Measurements from ENCODE around the gene RCSD1. TPM values are rescaled to one million over a fixed set of nuclear protein-coding genes. Genes with fewer than 3 reads are reported as not detected.

RCSD1 gene
- total RNA-seq, 4 donors from 2014 or later: 16.8 to 19.0 (median 18.5) TPM

DNA sequence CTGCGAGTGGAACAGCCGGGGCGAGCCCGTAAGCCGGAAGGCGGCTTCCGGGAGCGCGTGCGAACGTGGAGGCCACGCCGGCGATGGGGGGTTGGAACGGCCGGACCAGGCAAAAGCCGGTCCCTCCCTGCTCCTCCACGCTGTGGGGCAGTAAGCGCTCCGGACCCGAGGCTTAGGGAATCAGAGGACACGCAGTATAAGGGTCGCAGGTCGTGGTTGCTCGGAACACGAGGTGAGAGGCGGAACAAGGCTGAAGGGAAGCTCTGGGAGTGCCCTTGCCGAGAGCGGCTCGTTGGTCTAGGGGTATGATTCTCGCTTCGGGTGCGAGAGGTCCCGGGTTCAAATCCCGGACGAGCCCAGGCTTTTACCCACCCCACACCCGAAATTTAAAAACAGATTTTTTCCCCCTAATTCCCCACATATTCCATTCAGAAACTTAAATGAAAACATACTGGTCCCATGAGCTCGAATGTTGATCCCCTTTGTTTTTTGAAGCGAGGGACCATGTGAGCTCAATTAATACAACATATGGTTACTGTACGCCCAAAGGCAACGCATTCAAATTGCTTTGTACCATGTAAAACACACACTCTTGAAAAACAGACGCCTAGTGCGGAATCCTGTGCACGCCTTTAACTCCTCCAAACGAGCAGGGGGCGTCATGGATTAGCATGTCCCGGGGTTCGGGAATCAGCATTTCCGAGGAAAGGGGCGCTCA lies 84.6 kb downstream of the RCSD1 start:
- DNase-seq (ENCODE audit: extremely low spot score): peak; percentile 99
- no peaks in the 10 kb centered on the region for H3K36me3 ChIP-seq
- H3K4me3 ChIP-seq: peak overlapping the region; percentile 61 to 81 (median 71)
- no peaks in the 10 kb centered on the region for H3K27me3 ChIP-seq
- intact Hi-C loops (cut with DNase I): loop anchor here (2.0 kb wide), 1 partner anchor 222 kb away; the partner anchor contains the start of genes DCAF6 and MPC2
- H3K27ac ChIP-seq (replicated peaks in 1 of 4): peak overlapping the region; percentile 87 to 94 (median 90)
- peaks cover 7 to 25% (median 20%) of the 10 kb centered on the region in 4 donors for H3K4me1 ChIP-seq
- 2% methylated on average over 22 of the region's 50 CpGs for WGBS
- no peaks in the 10 kb centered on the region for H3K9me3 ChIP-seq
- peak in 1 of 3 experiments; percentile 7 for TF ChIP-seq CTCF (IDR thresholded peaks at IDR 0.05)
- peak; percentile 5 for TF ChIP-seq POLR2A (IDR thresholded peaks at IDR 0.05; ENCODE audit: low read depth)
- TF ChIP-seq POLR2AphosphoS5 (IDR thresholded peaks at IDR 0.05): peak; percentile 63 to 77
- TF ChIP-seq EP300 (IDR thresholded peaks at IDR 0.05): no peak

- WGBS: under 1% methylated on average over 26 of the region's 26 CpGs
- Histone ChIP-seq H3K27me3 (no peaks in the 10 kb centered on the region), H3K36me3 (no peaks in the 10 kb centered on the region), H3K27ac (replicated peaks in 1 of 4) (peak overlapping the region; percentile 87 to 94 (median 90)), H3K4me1 (peaks cover 7 to 25% (median 20%) of the 10 kb centered on the region in 4 donors), H3K4me3 (peak overlapping the region; percentile 61 to 81 (median 71)), H3K9me3 (no peaks in the 10 kb centered on the region)
- TF ChIP-seq EP300 (IDR thresholded peaks at IDR 0.05) (no peak), CTCF (IDR thresholded peaks at IDR 0.05) (peak; percentile 80 to 86 (median 86)), POLR2AphosphoS5 (IDR thresholded peaks at IDR 0.05) (peak; percentile 52 to 83), POLR2A (IDR thresholded peaks at IDR 0.05; ENCODE audit: low read depth) (no peak)
- intact Hi-C loops (cut with DNase I): loop anchor here (2.0 kb wide), 1 partner anchor 221 kb away; the partner anchor contains the start of genes DCAF6 and MPC2
- peak; percentile 96 for DNase-seq (ENCODE audit: extremely low spot score)
These were observed 85.3 kb downstream of the RCSD1 start for GRCh38 chr1:167715157-167715999.

- no peaks in the 10 kb centered on the region for H3K9me3 ChIP-seq
- under 1% methylated on average over 4 of the region's 4 CpGs for WGBS
- TF ChIP-seq EP300 (IDR thresholded peaks at IDR 0.05): no peak
- no peak for TF ChIP-seq POLR2AphosphoS5 (IDR thresholded peaks at IDR 0.05)
- TF ChIP-seq POLR2A (IDR thresholded peaks at IDR 0.05; ENCODE audit: low read depth): no peak
- no peak for TF ChIP-seq CTCF (IDR thresholded peaks at IDR 0.05)
- no peaks in the 10 kb centered on the region for H3K36me3 ChIP-seq
- no peak for DNase-seq (ENCODE audit: extremely low spot score)
- peak overlapping the region; percentile 87 to 94 (median 90) for H3K27ac ChIP-seq (replicated peaks in 1 of 4)
- intact Hi-C loops (cut with DNase I): loop anchor here (2.0 kb wide), 1 partner anchor 221 kb away; the partner anchor contains the start of genes DCAF6 and MPC2
- H3K4me3 ChIP-seq: peak overlapping the region; percentile 61 to 81 (median 71)
- H3K4me1 ChIP-seq: peaks cover 10 to 28% (median 24%) of the 10 kb centered on the region in 4 donors
- H3K27me3 ChIP-seq: no peaks in the 10 kb centered on the region
These were observed 85.9 kb downstream of the RCSD1 start for GRCh38 chr1:167716000-167716271.

- Histone ChIP-seq H3K9me3 (no peaks in the 10 kb centered on the region), H3K4me1 (peaks cover 11 to 34% (median 29%) of the 10 kb centered on the region in 4 donors), H3K36me3 (no peaks in the 10 kb centered on the region), H3K4me3 (no peak overlapping the region), H3K27me3 (no peaks in the 10 kb centered on the region), H3K27ac (replicated peaks in 1 of 4) (no peak overlapping the region)
- intact Hi-C loops (cut with DNase I): no loop called here
- 84% methylated on average over 3 of the region's 3 CpGs for WGBS
- DNase-seq (ENCODE audit: extremely low spot score): no peak
- TF ChIP-seq CTCF (IDR thresholded peaks at IDR 0.05): no peak
- no peak for TF ChIP-seq POLR2AphosphoS5 (IDR thresholded peaks at IDR 0.05)
- TF ChIP-seq EP300 (IDR thresholded peaks at IDR 0.05): no peak
- TF ChIP-seq POLR2A (IDR thresholded peaks at IDR 0.05; ENCODE audit: low read depth): no peak
These were observed 87.3 kb downstream of the RCSD1 start for GRCh38 chr1:167717351-167717750.
